Endometrial microvascular endothelial cells (primary cell): ENCODE data around the gene OPA1. TPM values are rescaled to one million over a fixed set of nuclear protein-coding genes. Genes with fewer than 3 reads are reported as not detected.

Experiments
- in situ Hi-C: cut with HindIII; loops from 2 replicates; pipeline ENCODE4 v1.10.0; 2017; ENCODE audit warnings: low sequenced_read_pairs, low pct_unique_long_range_greater_than_20kb; ENCODE audit errors: inconsistent ontology term
- total RNA-seq: library from RNA; depleted of rRNA; stranded (reverse); fragments of >200 nt; gene quantifications from one replicate; pipeline ENCODE4 v1.2.3, GENCODE V29; 2015; ENCODE audit errors: inconsistent ontology term

Gene OPA1
- total RNA-seq, 1 donor from 2014 or later, result 37.5 TPM

GRCh38 chr3:193681631-193682030 is 88.6 kb downstream of the OPA1 start:
- in situ Hi-C loops, result no loop called here

- in situ Hi-C loops, result no loop called here
Measured at GRCh38 chr3:193686665-193687483, 93.9 kb downstream of the OPA1 start.

- in situ Hi-C loops, result no loop called here
Measured at GRCh38 chr3:193688834-193689714, 96.1 kb downstream of the OPA1 start.

GRCh38 chr3:193693774-193694173 is 100.8 kb downstream of the OPA1 start:
- in situ Hi-C loops, result no loop called here

GRCh38 chr3:193701953-193702635 is 109.1 kb downstream of the OPA1 start:
- in situ Hi-C loops, result no loop called here

- in situ Hi-C loops, result no loop called here
Measured at GRCh38 chr3:193702967-193703366, 110.0 kb downstream of the OPA1 start.

GRCh38 chr3:193704431-193704830 is 111.4 kb downstream of the OPA1 start:
- in situ Hi-C loops, result no loop called here

GRCh38 chr3:193708270-193708669 is 115.3 kb downstream of the OPA1 start:
- in situ Hi-C loops, result no loop called here

GRCh38 chr3:193710286-193711165 is 117.5 kb downstream of the OPA1 start:
- in situ Hi-C loops, result no loop called here

GRCh38 chr3:193711166-193711485 is 118.1 kb downstream of the OPA1 start:
- in situ Hi-C loops, result no loop called here

- in situ Hi-C loops, result no loop called here
Measured at GRCh38 chr3:193711523-193711963, 118.5 kb downstream of the OPA1 start.

- in situ Hi-C loops, result no loop called here
Measured at GRCh38 chr3:193711964-193712598, 119.1 kb downstream of the OPA1 start.

GRCh38 chr3:193712938-193713337 is 119.9 kb downstream of the OPA1 start:
- in situ Hi-C loops, result no loop called here

GRCh38 chr3:193714523-193715137 is 121.6 kb downstream of the OPA1 start:
- in situ Hi-C loops, result no loop called here

- in situ Hi-C loops, result no loop called here
Measured at GRCh38 chr3:193716150-193716549, 123.1 kb downstream of the OPA1 start.

GRCh38 chr3:193719735-193720134 is 126.7 kb downstream of the OPA1 start:
- in situ Hi-C loops, result no loop called here

GRCh38 chr3:193720169-193720568 is 127.2 kb downstream of the OPA1 start:
- in situ Hi-C loops, result no loop called here

GRCh38 chr3:193722566-193722965 is 129.6 kb downstream of the OPA1 start:
- in situ Hi-C loops, result no loop called here
